Stimulated activated CD8-positive, alpha-beta memory T cell treated with anti-CD3 and anti-CD28 coated beads, Interleukin-4, amount 100 ng/mL, for 4 hours (primary cell): ENCODE data around the gene ARFIP1.
"Not testable (repeated sequence)": the region's sequence is repeated elsewhere in the genome, so short reads cannot be mapped to it uniquely, and the experiment has no call there.

Experiments
- DNase-seq, 2 donors: peaks; one replicate each; pipeline ENCODE4 v3.0.0-alpha.2; 2020; ENCODE audit warnings: low read depth in 2 of 2, low spot score in 1 of 2

ARFIP1 gene

GRCh38 chr4:152779513-152780266 is at the start of gene ARFIP1, which contains the start of gene TIGD4:
Gene ARFIP1 (plus strand): TSS chr4:152779954. CDS start chr4:152829634, 49,680 bp downstream.
Gene TIGD4 (minus strand): TSS chr4:152779730. CDS start chr4:152771004, 8,726 bp downstream.
- peak; percentile 83 to 85 for DNase-seq

GRCh38 chr4:152731997-152732396 is 47.8 kb upstream of the ARFIP1 start:
- no peak for DNase-seq

GRCh38 chr4:152734015-152734698 is 45.6 kb upstream of the ARFIP1 start:
- no peak for DNase-seq

- DNase-seq, result no peak
Measured at GRCh38 chr4:152734699-152735050, 45.1 kb upstream of the ARFIP1 start.

- no peak for DNase-seq
Measured at GRCh38 chr4:152735396-152735859, 44.3 kb upstream of the ARFIP1 start.

- DNase-seq, result no peak
Measured at GRCh38 chr4:152735906-152736305, 43.8 kb upstream of the ARFIP1 start.

- no peak for DNase-seq
Measured at GRCh38 chr4:152738827-152739226, 40.9 kb upstream of the ARFIP1 start.

- no peak for DNase-seq
Measured at GRCh38 chr4:152747444-152747843, 32.3 kb upstream of the ARFIP1 start.

- no peak for DNase-seq
Measured at GRCh38 chr4:152748619-152749018, 31.1 kb upstream of the ARFIP1 start.

- no peak for DNase-seq
Measured at GRCh38 chr4:152763796-152764195, 16.0 kb upstream of the ARFIP1 start.

GRCh38 chr4:152765069-152765737 is 14.6 kb upstream of the ARFIP1 start:
- DNase-seq, result not testable (repeated sequence)

- no peak for DNase-seq
Measured at GRCh38 chr4:152771741-152772533, 7.8 kb upstream of the ARFIP1 start.

- no peak for DNase-seq
Measured at GRCh38 chr4:152773339-152773738, 6.4 kb upstream of the ARFIP1 start.

GRCh38 chr4:152773953-152774352 is 5.8 kb upstream of the ARFIP1 start:
- DNase-seq, result no peak

- DNase-seq, result no peak
Measured at GRCh38 chr4:152776352-152776751, 3.4 kb upstream of the ARFIP1 start.

GRCh38 chr4:152777488-152777887 is 2.3 kb upstream of the ARFIP1 start:
- DNase-seq, result no peak

- no peak for DNase-seq
Measured at GRCh38 chr4:152778656-152779512, 870 bp upstream of the ARFIP1 start.

GRCh38 chr4:152780267-152780778 is 569 bp downstream of the ARFIP1 start:
- no peak for DNase-seq

- no peak for DNase-seq
Measured at GRCh38 chr4:152784490-152785350, 5.0 kb downstream of the ARFIP1 start.
